ENCODE measurements around the gene CYTH4. TPM values are rescaled to one million over a fixed set of nuclear protein-coding genes. Genes with fewer than 3 reads are reported as not detected.

The CYTH4 gene
- polyA plus RNA-seq, 6 donors from 2014 or later, result 29.3 to 74.9 (median 46.1) TPM

- Mint-ChIP-seq H3K27me3 (no peaks in the 10 kb centered on the region), H3K4me3 (peak overlapping the region in 2 of 8 donors; percentile 5 to 56), H3K4me1 (peaks cover 64 to 73% (median 67%) of the 10 kb centered on the region in 3 donors), H3K9me3 (no peaks in the 10 kb centered on the region), H3K27ac (peak overlapping the region in 4 of 6 donors; percentile 6 to 92 (median 81)), H3K36me3 (peaks cover 8 to 21% of the 10 kb centered on the region in 2 donors)
- ATAC-seq (ENCODE audit: low read depth in 2 of 2) (no peak), DNase-seq (no peak)
Observed at GRCh38 chr22:37303821-37304274, 21.5 kb downstream of the CYTH4 start.

- no peaks in the 10 kb centered on the region for H3K27me3 Mint-ChIP-seq
- DNase-seq (no peak), ATAC-seq (ENCODE audit: low read depth in 2 of 2) (no peak)
- H3K9me3 Mint-ChIP-seq, result no peaks in the 10 kb centered on the region
- H3K36me3 Mint-ChIP-seq, result peaks cover 8 to 26% of the 10 kb centered on the region in 2 donors
- peak overlapping the region in 5 of 6 donors; percentile 53 to 97 (median 86) for H3K27ac Mint-ChIP-seq
- peaks cover 70 to 75% (median 72%) of the 10 kb centered on the region in 3 donors for H3K4me1 Mint-ChIP-seq
- no peak overlapping the region for H3K4me3 Mint-ChIP-seq
Observed at GRCh38 chr22:37304595-37305343, 22.5 kb downstream of the CYTH4 start.

DNA sequence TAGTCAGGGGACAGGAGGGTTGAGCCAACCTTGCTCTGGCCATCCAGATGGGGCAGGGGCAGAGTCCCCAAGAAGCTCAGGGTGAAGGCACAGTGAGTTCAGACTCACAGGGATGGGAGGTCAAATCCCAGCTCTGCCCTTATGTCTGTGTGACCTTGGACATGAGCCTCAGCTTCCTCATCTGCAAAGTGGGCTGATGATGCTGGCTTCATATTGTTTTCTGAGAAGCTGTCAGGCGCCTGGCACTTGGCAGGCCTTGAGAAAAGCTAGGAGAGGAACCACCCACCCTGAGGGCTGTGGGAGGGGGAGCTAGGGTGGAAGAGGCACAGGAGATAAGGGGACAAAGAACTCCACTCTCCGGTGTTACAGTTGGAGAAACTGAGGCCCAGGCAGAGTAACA is 23.6 kb downstream of the CYTH4 start:
- Mint-ChIP-seq H3K27ac (peak overlapping the region; percentile 6 to 97 (median 68)), H3K4me3 (peak overlapping the region in 5 of 8 donors; percentile 9 to 75 (median 50)), H3K4me1 (peaks cover 70 to 75% (median 71%) of the 10 kb centered on the region in 3 donors), H3K9me3 (no peaks in the 10 kb centered on the region), H3K27me3 (no peaks in the 10 kb centered on the region), H3K36me3 (peaks cover 10 to 31% of the 10 kb centered on the region in 2 donors)
- no peak for DNase-seq
- ATAC-seq (ENCODE audit: low read depth in 2 of 2), result no peak

DNA sequence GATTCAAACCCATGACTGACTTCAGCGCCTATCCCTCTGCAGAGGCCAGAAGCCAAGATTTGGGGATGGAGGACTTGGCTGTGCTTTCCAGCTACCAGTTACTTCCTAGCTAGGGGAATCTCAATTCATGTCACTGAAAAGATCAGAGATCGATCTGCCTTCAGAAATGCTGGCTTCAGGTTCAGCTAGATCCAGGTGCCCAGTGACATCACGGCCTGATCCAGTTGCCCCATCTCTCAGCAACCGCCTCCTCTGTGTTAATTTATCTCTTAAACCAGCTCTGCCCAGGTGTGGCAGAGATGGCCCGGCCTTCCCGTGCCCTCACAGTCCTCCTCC is 24.2 kb downstream of the CYTH4 start:
- Mint-ChIP-seq H3K27ac (peak overlapping the region; percentile 91 to 97 (median 96)), H3K9me3 (no peaks in the 10 kb centered on the region), H3K36me3 (peaks cover 10 to 31% of the 10 kb centered on the region in 2 donors), H3K4me3 (peak overlapping the region in 7 of 8 donors; percentile 48 to 85 (median 76)), H3K27me3 (no peaks in the 10 kb centered on the region), H3K4me1 (peaks cover 68 to 73% (median 70%) of the 10 kb centered on the region in 3 donors)
- no peak for DNase-seq
- no peak for ATAC-seq (ENCODE audit: low read depth in 2 of 2)

GRCh38 chr22:37308385-37309200 is 26.3 kb downstream of the CYTH4 start:
- DNase-seq, result no peak

GRCh38 chr22:37309211-37310074 is 27.1 kb downstream of the CYTH4 start:
- H3K9me3 Mint-ChIP-seq, result no peaks in the 10 kb centered on the region
- peak overlapping the region in 4 of 6 donors; percentile 58 to 82 (median 65) for H3K27ac Mint-ChIP-seq
- H3K27me3 Mint-ChIP-seq, result no peaks in the 10 kb centered on the region
- no peak for DNase-seq
- ATAC-seq (ENCODE audit: low read depth in 2 of 2), result peak in 1 of 2 donors; percentile 16
- peak overlapping the region; percentile 56 to 86 (median 74) for H3K4me3 Mint-ChIP-seq
- peaks cover 67 to 86% (median 80%) of the 10 kb centered on the region in 3 donors for H3K4me1 Mint-ChIP-seq
- H3K36me3 Mint-ChIP-seq, result peaks cover 5 to 17% of the 10 kb centered on the region in 2 donors

More at GRCh38 chr22:37308385-37309200, 26.3 kb downstream of the CYTH4 start:
- peaks cover 10 to 17% of the 10 kb centered on the region in 2 donors for H3K36me3 Mint-ChIP-seq
- H3K27ac Mint-ChIP-seq, result peak overlapping the region in 5 of 6 donors; percentile 62 to 97 (median 96)
- no peaks in the 10 kb centered on the region for H3K9me3 Mint-ChIP-seq
- no peaks in the 10 kb centered on the region for H3K27me3 Mint-ChIP-seq
- no peak for ATAC-seq (ENCODE audit: low read depth in 2 of 2)
- peaks cover 65 to 78% (median 75%) of the 10 kb centered on the region in 3 donors for H3K4me1 Mint-ChIP-seq
- H3K4me3 Mint-ChIP-seq, result peak overlapping the region in 7 of 8 donors; percentile 71 to 86 (median 76)

DNA sequence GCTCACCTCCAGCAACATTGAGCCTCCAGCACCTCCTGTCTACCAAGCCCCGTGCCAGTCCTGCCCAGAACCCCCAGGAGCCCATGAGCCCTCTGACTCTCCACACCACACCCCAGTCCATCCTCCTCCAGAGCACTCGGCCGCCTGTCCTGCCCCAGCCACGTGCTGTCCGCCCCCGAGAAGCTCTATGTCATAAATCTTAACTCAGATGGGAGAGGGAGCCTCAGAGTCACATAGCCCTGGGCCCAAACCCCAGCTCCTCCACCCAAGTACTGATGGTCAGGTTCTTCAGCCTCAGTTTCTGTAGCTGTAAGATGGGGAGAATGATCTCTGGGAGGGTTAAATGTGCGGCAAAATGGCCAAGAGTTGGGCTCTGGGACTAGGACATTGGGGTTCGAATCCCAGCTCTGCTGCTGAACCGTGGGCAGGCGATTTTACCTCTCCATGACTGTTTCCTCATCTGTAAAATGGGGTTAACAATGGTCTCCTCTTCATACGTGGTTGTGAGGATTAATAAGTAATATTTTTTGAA is 27.8 kb downstream of the CYTH4 start:
- Mint-ChIP-seq H3K27ac (peak overlapping the region in 4 of 6 donors; percentile 53 to 65 (median 62)), H3K36me3 (peaks cover 5 to 13% of the 10 kb centered on the region in 2 donors), H3K4me1 (peaks cover 68 to 91% (median 84%) of the 10 kb centered on the region in 3 donors), H3K27me3 (no peaks in the 10 kb centered on the region), H3K4me3 (peak overlapping the region; percentile 30 to 82 (median 74)), H3K9me3 (no peaks in the 10 kb centered on the region)
- DNase-seq (no peak), ATAC-seq (ENCODE audit: low read depth in 2 of 2) (no peak)

DNA sequence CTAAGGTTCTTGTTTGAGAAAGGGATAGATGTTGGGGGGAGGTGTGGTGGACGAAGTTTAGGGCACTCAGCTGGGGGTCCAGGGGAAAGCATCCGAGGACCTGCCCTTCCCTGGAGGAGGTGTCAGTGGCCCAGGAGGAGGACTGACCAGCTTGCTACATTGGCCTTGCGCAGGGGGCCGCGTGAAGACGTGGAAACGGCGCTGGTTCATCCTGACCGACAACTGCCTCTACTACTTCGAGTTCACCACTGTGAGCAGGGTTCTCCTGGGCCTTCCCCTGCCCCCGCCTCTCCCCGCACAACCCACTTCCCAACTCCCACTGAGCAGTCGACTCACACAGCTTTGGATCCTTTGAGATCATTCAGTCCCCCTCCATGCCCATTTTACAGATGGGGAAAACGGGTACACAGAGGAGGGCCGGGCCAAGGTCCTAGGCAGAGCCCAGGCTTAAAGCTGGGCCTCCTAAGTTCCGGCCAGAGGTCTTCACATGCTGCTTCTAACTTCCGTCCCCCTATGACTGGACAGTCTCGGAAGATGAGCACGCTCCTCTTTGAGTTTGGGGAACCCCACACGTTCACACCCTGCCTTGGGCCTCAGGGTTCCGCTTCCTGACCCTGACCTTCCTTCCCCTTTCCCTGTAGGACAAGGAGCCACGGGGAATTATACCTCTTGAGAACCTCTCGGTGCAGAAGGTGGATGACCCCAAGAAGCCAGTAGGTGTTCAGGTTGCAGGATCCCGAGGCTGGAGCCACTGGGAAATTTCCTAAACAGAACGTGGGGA is 28.7 kb downstream of the CYTH4 start:
- Mint-ChIP-seq H3K4me3 (peak overlapping the region in 4 of 8 donors; percentile 13 to 74 (median 39)), H3K36me3 (peaks cover 5 to 10% of the 10 kb centered on the region in 2 donors), H3K9me3 (no peaks in the 10 kb centered on the region), H3K27ac (peak overlapping the region in 4 of 6 donors; percentile 26 to 58 (median 56)), H3K4me1 (peaks cover 63 to 86% (median 81%) of the 10 kb centered on the region in 3 donors), H3K27me3 (no peaks in the 10 kb centered on the region)
- DNase-seq, result no peak
- no peak for ATAC-seq (ENCODE audit: low read depth in 2 of 2)

GRCh38 chr22:37311761-37312312 is 29.5 kb downstream of the CYTH4 start:
- peaks cover 62 to 81% (median 80%) of the 10 kb centered on the region in 3 donors for H3K4me1 Mint-ChIP-seq
- no peak for DNase-seq
- H3K9me3 Mint-ChIP-seq, result no peaks in the 10 kb centered on the region
- H3K36me3 Mint-ChIP-seq, result peaks cover 5 to 10% of the 10 kb centered on the region in 2 donors
- ATAC-seq (ENCODE audit: low read depth in 2 of 2), result no peak
- no peak overlapping the region for H3K4me3 Mint-ChIP-seq
- H3K27me3 Mint-ChIP-seq, result no peaks in the 10 kb centered on the region
- H3K27ac Mint-ChIP-seq, result peak overlapping the region in 2 of 6 donors; percentile 73 to 81

GRCh38 chr22:37312549-37313183 is 30.4 kb downstream of the CYTH4 start:
- Mint-ChIP-seq H3K27ac (peak overlapping the region in 3 of 6 donors; percentile 69 to 81 (median 73)), H3K36me3 (peaks cover 5 to 10% of the 10 kb centered on the region in 2 donors), H3K4me3 (no peak overlapping the region), H3K27me3 (peaks cover 0 to 3% (median 0%) of the 10 kb centered on the region in 3 donors), H3K9me3 (no peaks in the 10 kb centered on the region), H3K4me1 (peaks cover 59 to 76% (median 73%) of the 10 kb centered on the region in 3 donors)
- DNase-seq (no peak), ATAC-seq (ENCODE audit: low read depth in 2 of 2) (no peak)

All from naive B cell (primary cell).